Spleen (tissue), 7 donors: ENCODE data around the gene CDC6.

Experiments
- CTCF ChIP-seq, 11 experiments: fragments of 200-600 bp in 7 of 11; fragments of 450-650 bp in 4 of 11; sonication (generic) in 4 of 11; IDR thresholded peaks in 8 of 11; conservative IDR thresholded peaks in 3 of 11; 1 replicate in 7 of 11; 2 replicates in 4 of 11; pipeline versions ENCODE4 v1.4.0 to v1.8.0; 2016 to 2021; ENCODE audit warnings: antibody characterized with exemption in 11 of 11, inconsistent platforms in 4 of 11, mild to moderate bottlenecking in 1 of 11
- POLR2A ChIP-seq, 3 donors: fragments of 450-650 bp; IDR thresholded peaks; one replicate each; pipeline ENCODE4 v1.5.1; 2017; ENCODE audit warnings: antibody characterized with exemption in 3 of 3, mild to moderate bottlenecking in 1 of 3
- POLR2AphosphoS5 ChIP-seq, 3 donors: sonication (generic); formaldehyde crosslinking; IDR thresholded peaks; one replicate each; pipeline ENCODE4 v1.5.1; 2017; ENCODE audit warnings: antibody characterized with exemption in 3 of 3
- donor health status: DM: no; HTN: no; CAD: no; lungs with moderate emphysema.
- donor health status: DM: no; HTN: no; CAD: no.
- donor health status: DM: no; HTN: no; CAD: no.

GRCh38 chr17:40345161-40345993 is 57.7 kb downstream of the CDC6 start:
- TF ChIP-seq CTCF (IDR thresholded peaks at IDR 0.05 in 8 of 11, conservative IDR thresholded peaks at IDR 0.05 in 3 of 11) (no peak), POLR2AphosphoS5 (IDR thresholded peaks at IDR 0.05) (peak; percentile 52 to 87 (median 78)), POLR2A (IDR thresholded peaks at IDR 0.05) (no peak)
